GM12878 (cell line): ENCODE data around the gene RAP1GDS1.

Source experiments
- FOXM1 ChIP-seq: IDR thresholded peaks from 2 replicates; pipeline ENCODE4 v1.6.1; 2012; ENCODE audit warnings: low read depth, mild to moderate bottlenecking, inconsistent platforms, low read length, moderate library complexity
- JUNB ChIP-seq: IDR thresholded peaks from 2 replicates; pipeline ENCODE4 v1.6.1; 2016; ENCODE audit warnings: antibody characterized with exemption, mild to moderate bottlenecking
- POLR2A ChIP-seq: IDR thresholded peaks from 2 replicates; pipeline ENCODE4 v1.6.1; 2011; ENCODE audit warnings: low read depth, mild to moderate bottlenecking, low read length
- TF ChIP-seq, protein P1 (sequence below): fragments of 150-350 bp; IDR thresholded peaks from 2 replicates; pipeline ENCODE4 v1.6.1; 2016; ENCODE audit warnings: low read depth, low read length

DNA sequence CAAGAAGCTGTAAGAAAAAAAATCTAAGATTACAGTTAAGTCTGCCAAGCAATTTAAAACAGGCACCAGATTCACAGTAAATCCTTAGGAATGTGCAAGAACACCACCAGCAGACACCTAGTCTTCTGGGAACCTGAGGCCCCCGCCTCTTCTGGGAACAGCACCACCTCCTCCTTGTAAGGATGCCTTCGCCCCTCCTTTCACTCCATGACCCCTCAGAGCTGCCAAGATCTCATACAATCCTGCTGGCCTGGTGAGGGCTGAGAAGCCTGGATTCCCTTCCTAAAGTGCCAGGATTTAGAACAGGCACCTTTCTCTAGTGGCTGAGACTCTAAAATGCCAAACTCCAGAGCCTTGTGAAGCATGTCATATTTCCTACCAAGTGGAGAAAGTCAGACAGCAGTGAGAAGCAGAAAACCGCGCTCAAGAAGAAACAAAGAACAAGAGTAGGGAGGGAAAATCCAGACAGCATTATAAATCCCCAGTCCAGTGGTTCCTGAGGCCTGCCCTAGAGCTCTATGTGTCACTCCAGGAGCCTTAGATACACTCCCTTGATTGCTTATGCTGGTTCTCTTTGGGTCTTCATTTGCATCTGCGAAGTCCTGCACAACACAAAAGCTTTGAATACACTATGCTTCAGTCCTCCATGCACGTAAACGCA, 230.8 kb downstream of the RAP1GDS1 start:
- TF ChIP-seq, protein P1, sequence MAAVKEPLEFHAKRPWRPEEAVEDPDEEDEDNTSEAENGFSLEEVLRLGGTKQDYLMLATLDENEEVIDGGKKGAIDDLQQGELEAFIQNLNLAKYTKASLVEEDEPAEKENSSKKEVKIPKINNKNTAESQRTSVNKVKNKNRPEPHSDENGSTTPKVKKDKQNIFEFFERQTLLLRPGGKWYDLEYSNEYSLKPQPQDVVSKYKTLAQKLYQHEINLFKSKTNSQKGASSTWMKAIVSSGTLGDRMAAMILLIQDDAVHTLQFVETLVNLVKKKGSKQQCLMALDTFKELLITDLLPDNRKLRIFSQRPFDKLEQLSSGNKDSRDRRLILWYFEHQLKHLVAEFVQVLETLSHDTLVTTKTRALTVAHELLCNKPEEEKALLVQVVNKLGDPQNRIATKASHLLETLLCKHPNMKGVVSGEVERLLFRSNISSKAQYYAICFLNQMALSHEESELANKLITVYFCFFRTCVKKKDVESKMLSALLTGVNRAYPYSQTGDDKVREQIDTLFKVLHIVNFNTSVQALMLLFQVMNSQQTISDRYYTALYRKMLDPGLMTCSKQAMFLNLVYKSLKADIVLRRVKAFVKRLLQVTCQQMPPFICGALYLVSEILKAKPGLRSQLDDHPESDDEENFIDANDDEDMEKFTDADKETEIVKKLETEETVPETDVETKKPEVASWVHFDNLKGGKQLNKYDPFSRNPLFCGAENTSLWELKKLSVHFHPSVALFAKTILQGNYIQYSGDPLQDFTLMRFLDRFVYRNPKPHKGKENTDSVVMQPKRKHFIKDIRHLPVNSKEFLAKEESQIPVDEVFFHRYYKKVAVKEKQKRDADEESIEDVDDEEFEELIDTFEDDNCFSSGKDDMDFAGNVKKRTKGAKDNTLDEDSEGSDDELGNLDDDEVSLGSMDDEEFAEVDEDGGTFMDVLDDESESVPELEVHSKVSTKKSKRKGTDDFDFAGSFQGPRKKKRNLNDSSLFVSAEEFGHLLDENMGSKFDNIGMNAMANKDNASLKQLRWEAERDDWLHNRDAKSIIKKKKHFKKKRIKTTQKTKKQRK = no peak
- TF ChIP-seq POLR2A = no peak
- TF ChIP-seq JUNB = no peak
- no peak for TF ChIP-seq FOXM1
